ENCODE data around the gene COX6A2. TPM values are rescaled to one million over a fixed set of nuclear protein-coding genes. Genes with fewer than 3 reads are reported as not detected.
"Not testable (repeated sequence)": the region's sequence is repeated elsewhere in the genome, so short reads cannot be mapped to it uniquely, and the experiment has no call there.

COX6A2 gene
- total RNA-seq, 1 experiment from 2014 or later: not detected

- no peaks in the 10 kb centered on the region for H3K9me2 ChIP-seq (replicated peaks; ENCODE audit: insufficient read depth, low read length)
- no peaks in the 10 kb centered on the region for H3K79me2 ChIP-seq (ENCODE audit: low read length)
- no peak overlapping the region for H3K4me2 ChIP-seq (ENCODE audit: low read depth, low read length, poor library complexity, severe bottlenecking)
- H3K9me3 ChIP-seq (ENCODE audit: low read length): no peaks in the 10 kb centered on the region
- H3K27me3 ChIP-seq (ENCODE audit: low read length): no peaks in the 10 kb centered on the region
- H3K4me1 ChIP-seq (ENCODE audit: low read length): no peaks in the 10 kb centered on the region
- no peaks in the 10 kb centered on the region for H4K20me1 ChIP-seq (ENCODE audit: insufficient read depth, low read depth, low read length)
- no peaks in the 10 kb centered on the region for H3K36me3 ChIP-seq (ENCODE audit: insufficient read depth, low read length)
- no peak overlapping the region for H3K4me3 ChIP-seq (ENCODE audit: low read length)
- no peak overlapping the region for H2AFZ ChIP-seq (ENCODE audit: low read length)
- H3K27ac ChIP-seq (ENCODE audit: low read length): no peak overlapping the region
- no peak overlapping the region for H3K9ac ChIP-seq (ENCODE audit: low read length)
- DNase-seq: no peak
Observed at GRCh38 chr16:31423241-31423640, 4.9 kb downstream of the COX6A2 start.

- H3K27me3 ChIP-seq (ENCODE audit: low read length): no peaks in the 10 kb centered on the region
- H3K27ac ChIP-seq (ENCODE audit: low read length): no peak overlapping the region
- no peaks in the 10 kb centered on the region for H4K20me1 ChIP-seq (ENCODE audit: insufficient read depth, low read depth, low read length)
- no peak overlapping the region for H3K4me2 ChIP-seq (ENCODE audit: low read depth, low read length, poor library complexity, severe bottlenecking)
- no peak overlapping the region for H2AFZ ChIP-seq (ENCODE audit: low read length)
- H3K9me2 ChIP-seq (replicated peaks; ENCODE audit: insufficient read depth, low read length): no peaks in the 10 kb centered on the region
- H3K79me2 ChIP-seq (ENCODE audit: low read length): no peaks in the 10 kb centered on the region
- DNase-seq: no peak
- H3K4me1 ChIP-seq (ENCODE audit: low read length): no peaks in the 10 kb centered on the region
- no peak overlapping the region for H3K4me3 ChIP-seq (ENCODE audit: low read length)
- no peak overlapping the region for H3K9ac ChIP-seq (ENCODE audit: low read length)
- no peaks in the 10 kb centered on the region for H3K9me3 ChIP-seq (ENCODE audit: low read length)
- H3K36me3 ChIP-seq (ENCODE audit: insufficient read depth, low read length): no peaks in the 10 kb centered on the region
Observed at GRCh38 chr16:31421587-31421986, 6.6 kb downstream of the COX6A2 start.

GRCh38 chr16:31420037-31420436 lies 8.1 kb downstream of the COX6A2 start:
- Histone ChIP-seq H3K9ac (ENCODE audit: low read length) (no peak overlapping the region), H3K4me2 (ENCODE audit: low read depth, low read length, poor library complexity, severe bottlenecking) (no peak overlapping the region), H3K9me3 (ENCODE audit: low read length) (no peaks in the 10 kb centered on the region), H4K20me1 (ENCODE audit: insufficient read depth, low read depth, low read length) (no peaks in the 10 kb centered on the region), H2AFZ (ENCODE audit: low read length) (no peak overlapping the region), H3K27me3 (ENCODE audit: low read length) (no peaks in the 10 kb centered on the region), H3K36me3 (ENCODE audit: insufficient read depth, low read length) (no peaks in the 10 kb centered on the region), H3K79me2 (ENCODE audit: low read length) (no peaks in the 10 kb centered on the region), H3K27ac (ENCODE audit: low read length) (no peak overlapping the region), H3K9me2 (replicated peaks; ENCODE audit: insufficient read depth, low read length) (no peaks in the 10 kb centered on the region), H3K4me1 (ENCODE audit: low read length) (no peaks in the 10 kb centered on the region), H3K4me3 (ENCODE audit: low read length) (no peak overlapping the region)
- no peak for DNase-seq

GRCh38 chr16:31417916-31418315 lies 10.2 kb downstream of the COX6A2 start:
- Histone ChIP-seq H3K4me2 (ENCODE audit: low read depth, low read length, poor library complexity, severe bottlenecking) (no peak overlapping the region), H2AFZ (ENCODE audit: low read length) (no peak overlapping the region), H3K79me2 (ENCODE audit: low read length) (no peaks in the 10 kb centered on the region), H3K9me2 (replicated peaks; ENCODE audit: insufficient read depth, low read length) (no peaks in the 10 kb centered on the region), H3K36me3 (ENCODE audit: insufficient read depth, low read length) (no peaks in the 10 kb centered on the region), H3K27me3 (ENCODE audit: low read length) (no peaks in the 10 kb centered on the region), H3K9ac (ENCODE audit: low read length) (no peak overlapping the region), H3K4me3 (ENCODE audit: low read length) (no peak overlapping the region), H4K20me1 (ENCODE audit: insufficient read depth, low read depth, low read length) (no peaks in the 10 kb centered on the region), H3K4me1 (ENCODE audit: low read length) (no peaks in the 10 kb centered on the region), H3K9me3 (ENCODE audit: low read length) (no peaks in the 10 kb centered on the region), H3K27ac (ENCODE audit: low read length) (no peak overlapping the region)
- DNase-seq: no peak

GRCh38 chr16:31417036-31417435 lies 11.1 kb downstream of the COX6A2 start:
- H3K4me3 ChIP-seq (ENCODE audit: low read length); H3K4me2 ChIP-seq (ENCODE audit: low read depth, low read length, poor library complexity, severe bottlenecking); H3K4me1 ChIP-seq (ENCODE audit: low read length); H3K27ac ChIP-seq (ENCODE audit: low read length); H3K79me2 ChIP-seq (ENCODE audit: low read length); H3K9ac ChIP-seq (ENCODE audit: low read length); H3K27me3 ChIP-seq (ENCODE audit: low read length); DNase-seq; H4K20me1 ChIP-seq (ENCODE audit: insufficient read depth, low read depth, low read length); H2AFZ ChIP-seq (ENCODE audit: low read length); H3K36me3 ChIP-seq (ENCODE audit: insufficient read depth, low read length); H3K9me3 ChIP-seq (ENCODE audit: low read length); H3K9me2 ChIP-seq (replicated peaks; ENCODE audit: insufficient read depth, low read length): not testable (repeated sequence)

GRCh38 chr16:31416371-31416770 lies 11.8 kb downstream of the COX6A2 start:
- H3K9ac ChIP-seq (ENCODE audit: low read length): no peak overlapping the region
- H3K4me1 ChIP-seq (ENCODE audit: low read length): no peaks in the 10 kb centered on the region
- DNase-seq: no peak
- H3K79me2 ChIP-seq (ENCODE audit: low read length): no peaks in the 10 kb centered on the region
- no peak overlapping the region for H2AFZ ChIP-seq (ENCODE audit: low read length)
- H3K27ac ChIP-seq (ENCODE audit: low read length): no peak overlapping the region
- no peaks in the 10 kb centered on the region for H3K36me3 ChIP-seq (ENCODE audit: insufficient read depth, low read length)
- no peaks in the 10 kb centered on the region for H3K9me3 ChIP-seq (ENCODE audit: low read length)
- no peaks in the 10 kb centered on the region for H3K9me2 ChIP-seq (replicated peaks; ENCODE audit: insufficient read depth, low read length)
- no peak overlapping the region for H3K4me3 ChIP-seq (ENCODE audit: low read length)
- no peak overlapping the region for H3K4me2 ChIP-seq (ENCODE audit: low read depth, low read length, poor library complexity, severe bottlenecking)
- no peaks in the 10 kb centered on the region for H4K20me1 ChIP-seq (ENCODE audit: insufficient read depth, low read depth, low read length)
- H3K27me3 ChIP-seq (ENCODE audit: low read length): no peaks in the 10 kb centered on the region

GRCh38 chr16:31414706-31415105 lies 13.5 kb downstream of the COX6A2 start:
- Histone ChIP-seq H3K27me3 (ENCODE audit: low read length) (no peaks in the 10 kb centered on the region), H3K4me2 (ENCODE audit: low read depth, low read length, poor library complexity, severe bottlenecking) (no peak overlapping the region), H3K36me3 (ENCODE audit: insufficient read depth, low read length) (no peaks in the 10 kb centered on the region), H3K79me2 (ENCODE audit: low read length) (no peaks in the 10 kb centered on the region), H3K9me3 (ENCODE audit: low read length) (no peaks in the 10 kb centered on the region), H3K27ac (ENCODE audit: low read length) (no peak overlapping the region), H3K4me1 (ENCODE audit: low read length) (no peaks in the 10 kb centered on the region), H2AFZ (ENCODE audit: low read length) (no peak overlapping the region), H3K4me3 (ENCODE audit: low read length) (no peak overlapping the region), H3K9ac (ENCODE audit: low read length) (no peak overlapping the region), H3K9me2 (replicated peaks; ENCODE audit: insufficient read depth, low read length) (no peaks in the 10 kb centered on the region), H4K20me1 (ENCODE audit: insufficient read depth, low read depth, low read length) (no peaks in the 10 kb centered on the region)
- DNase-seq: no peak

- Histone ChIP-seq H4K20me1 (ENCODE audit: insufficient read depth, low read depth, low read length) (no peaks in the 10 kb centered on the region), H3K9me3 (ENCODE audit: low read length) (no peaks in the 10 kb centered on the region), H3K27me3 (ENCODE audit: low read length) (no peaks in the 10 kb centered on the region), H3K4me3 (ENCODE audit: low read length) (no peak overlapping the region), H3K79me2 (ENCODE audit: low read length) (no peaks in the 10 kb centered on the region), H3K9me2 (replicated peaks; ENCODE audit: insufficient read depth, low read length) (no peaks in the 10 kb centered on the region), H3K27ac (ENCODE audit: low read length) (no peak overlapping the region), H2AFZ (ENCODE audit: low read length) (no peak overlapping the region), H3K4me2 (ENCODE audit: low read depth, low read length, poor library complexity, severe bottlenecking) (no peak overlapping the region), H3K4me1 (ENCODE audit: low read length) (no peaks in the 10 kb centered on the region), H3K9ac (ENCODE audit: low read length) (no peak overlapping the region), H3K36me3 (ENCODE audit: insufficient read depth, low read length) (no peaks in the 10 kb centered on the region)
- no peak for DNase-seq
Observed at GRCh38 chr16:31413943-31414342, 14.2 kb downstream of the COX6A2 start.

- no peak for DNase-seq
- H2AFZ ChIP-seq (ENCODE audit: low read length): no peak overlapping the region
- H3K79me2 ChIP-seq (ENCODE audit: low read length): no peaks in the 10 kb centered on the region
- no peaks in the 10 kb centered on the region for H4K20me1 ChIP-seq (ENCODE audit: insufficient read depth, low read depth, low read length)
- no peaks in the 10 kb centered on the region for H3K4me1 ChIP-seq (ENCODE audit: low read length)
- H3K4me2 ChIP-seq (ENCODE audit: low read depth, low read length, poor library complexity, severe bottlenecking): no peak overlapping the region
- no peaks in the 10 kb centered on the region for H3K27me3 ChIP-seq (ENCODE audit: low read length)
- no peaks in the 10 kb centered on the region for H3K9me3 ChIP-seq (ENCODE audit: low read length)
- H3K9ac ChIP-seq (ENCODE audit: low read length): no peak overlapping the region
- H3K27ac ChIP-seq (ENCODE audit: low read length): no peak overlapping the region
- H3K9me2 ChIP-seq (replicated peaks; ENCODE audit: insufficient read depth, low read length): no peaks in the 10 kb centered on the region
- no peaks in the 10 kb centered on the region for H3K36me3 ChIP-seq (ENCODE audit: insufficient read depth, low read length)
- H3K4me3 ChIP-seq (ENCODE audit: low read length): no peak overlapping the region
Observed at GRCh38 chr16:31413381-31413780, 14.8 kb downstream of the COX6A2 start.
